T-cell (primary cell): ENCODE data around the gene TDP2. TPM values are rescaled to one million over a fixed set of nuclear protein-coding genes. Genes with fewer than 3 reads are reported as not detected.

ENCODE experiments used
- ATAC-seq, 4 experiments: fragments of 200-7000 bp in 3 of 4; fragments of 150-1000 bp in 1 of 4; cut with Tn5 transposase; replicated peaks in 1 of 4; 1 replicate in 3 of 4; 2 replicates in 1 of 4; pipeline ENCODE4 v1.10.0; 2021; ENCODE audit warnings: moderate library complexity in 3 of 4, mild to moderate bottlenecking in 2 of 4, moderate number of reproducible peaks in 1 of 4
- CTCF ChIA-PET, 2 donors: fragments of 300-600 bp; sonication (Branson Sonifier 250); formaldehyde crosslinking; loops; one replicate each; lab custom pipeline; 2022; ENCODE audit warnings: antibody characterized with exemption in 2 of 2; lab: Charles Lee
- POLR2A ChIA-PET, 2 donors: fragments of 300-600 bp; sonication (Branson Sonifier 250); formaldehyde crosslinking; loops; one replicate each; lab custom pipeline; 2022; ENCODE audit warnings: antibody characterized with exemption in 2 of 2; lab: Charles Lee
- DNase-seq, 35 experiments: peaks; one replicate each; pipeline versions ENCODE4 v3.0.0 to v3.0.0-alpha.2; 2013 to 2023
- H3K27ac ChIP-seq: one replicate; pipeline ENCODE4 v1.5.1; 2013; ENCODE audit warnings: low read length
- H3K27me3 ChIP-seq, 2 experiments: replicated peaks in 1 of 2; 1 replicate in 1 of 2; 2 replicates in 1 of 2; pipeline versions ENCODE4 v1.6.1 to v1.7.0; 2013; ENCODE audit warnings: low read length in 1 of 2, mixed read lengths in 1 of 2; ENCODE audit not compliant: control insufficient read depth in 2 of 2, insufficient read depth in 2 of 2; ENCODE audit errors: extremely low read depth in 1 of 2
- H3K36me3 ChIP-seq, 2 donors: 1 replicate in 1 of 2; 2 replicates in 1 of 2; pipeline versions ENCODE4 v1.6.1 to v1.7.0; 2013; ENCODE audit warnings: low read length in 1 of 2; ENCODE audit not compliant: control insufficient read depth in 2 of 2, insufficient read depth in 1 of 2; ENCODE audit errors: extremely low read depth in 1 of 2
- H3K4me1 ChIP-seq, 2 experiments: 1 replicate in 1 of 2; 2 replicates in 1 of 2; pipeline versions ENCODE4 v1.6.1 to v1.7.0; 2013; ENCODE audit warnings: low read length in 2 of 2, mixed read lengths in 1 of 2; ENCODE audit not compliant: insufficient read depth in 2 of 2, control insufficient read depth in 1 of 2; ENCODE audit errors: extremely low read depth in 1 of 2
- H3K4me3 ChIP-seq, 2 donors: 1 replicate in 1 of 2; 2 replicates in 1 of 2; pipeline versions ENCODE4 v1.5.1 to v1.7.0; 2013; ENCODE audit warnings: mild to moderate bottlenecking in 2 of 2, low read length in 1 of 2, moderate library complexity in 1 of 2; ENCODE audit not compliant: control insufficient read depth in 1 of 2; ENCODE audit errors: extremely low read depth in 1 of 2
- H3K9me3 ChIP-seq: 2 replicates; pipeline ENCODE4 v1.7.0; 2013
- H3K27ac Mint-ChIP-seq, 2 donors: one replicate each; pipeline ENCODE4 v1.8.0; 2020 to 2021; ENCODE audit warnings: mild to moderate bottlenecking in 2 of 2, mixed read lengths in 2 of 2
- H3K27me3 Mint-ChIP-seq, 2 donors: one replicate each; pipeline ENCODE4 v1.8.0; 2021 to 2022; ENCODE audit warnings: mixed read lengths in 2 of 2
- H3K36me3 Mint-ChIP-seq: one replicate; pipeline ENCODE4 v1.8.0; 2021; ENCODE audit warnings: mixed read lengths
- H3K4me1 Mint-ChIP-seq, 3 donors: one replicate each; pipeline ENCODE4 v1.8.0; 2020 to 2022; ENCODE audit warnings: mixed read lengths in 3 of 3, mild to moderate bottlenecking in 1 of 3
- H3K4me3 Mint-ChIP-seq, 3 donors: one replicate each; pipeline ENCODE4 v1.8.0; 2020 to 2022; ENCODE audit warnings: mild to moderate bottlenecking in 3 of 3, mixed read lengths in 3 of 3, moderate library complexity in 3 of 3
- H3K9me3 Mint-ChIP-seq, 3 donors: one replicate each; pipeline ENCODE4 v1.8.0; 2020 to 2022; ENCODE audit warnings: mixed read lengths in 3 of 3
- whole genome bisulfite sequencing: methylation state at CpG from one replicate; pipeline ENCODE4 v1.1.5; 2013; ENCODE audit warnings: missing lambda C conversion rate; ENCODE audit not compliant: insufficient coverage; 5-methylcytosine and 5-hydroxymethylcytosine counted together
- total RNA-seq, 35 experiments: library from RNA in 6 of 35; stranded (reverse) in 6 of 35; fragments of 120-200 nt in 1 of 35; gene quantifications; one replicate each; pipeline versions ENCODE4 v1.2.1 to v1.2.4 and lab custom pipeline; 2013 to 2026

Gene TDP2, protein sequence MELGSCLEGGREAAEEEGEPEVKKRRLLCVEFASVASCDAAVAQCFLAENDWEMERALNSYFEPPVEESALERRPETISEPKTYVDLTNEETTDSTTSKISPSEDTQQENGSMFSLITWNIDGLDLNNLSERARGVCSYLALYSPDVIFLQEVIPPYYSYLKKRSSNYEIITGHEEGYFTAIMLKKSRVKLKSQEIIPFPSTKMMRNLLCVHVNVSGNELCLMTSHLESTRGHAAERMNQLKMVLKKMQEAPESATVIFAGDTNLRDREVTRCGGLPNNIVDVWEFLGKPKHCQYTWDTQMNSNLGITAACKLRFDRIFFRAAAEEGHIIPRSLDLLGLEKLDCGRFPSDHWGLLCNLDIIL
- total RNA-seq (10 to 100 TPM; 45.7 to 56.5 (median 50.8) TPM), total RNA-seq (lab: John Stamatoyannopoulos, UW) (24.2 to 92.3 (median 43.5) reads per million in 29 experiments)
- total RNA-seq (2013): 45.4 TPM

DNA sequence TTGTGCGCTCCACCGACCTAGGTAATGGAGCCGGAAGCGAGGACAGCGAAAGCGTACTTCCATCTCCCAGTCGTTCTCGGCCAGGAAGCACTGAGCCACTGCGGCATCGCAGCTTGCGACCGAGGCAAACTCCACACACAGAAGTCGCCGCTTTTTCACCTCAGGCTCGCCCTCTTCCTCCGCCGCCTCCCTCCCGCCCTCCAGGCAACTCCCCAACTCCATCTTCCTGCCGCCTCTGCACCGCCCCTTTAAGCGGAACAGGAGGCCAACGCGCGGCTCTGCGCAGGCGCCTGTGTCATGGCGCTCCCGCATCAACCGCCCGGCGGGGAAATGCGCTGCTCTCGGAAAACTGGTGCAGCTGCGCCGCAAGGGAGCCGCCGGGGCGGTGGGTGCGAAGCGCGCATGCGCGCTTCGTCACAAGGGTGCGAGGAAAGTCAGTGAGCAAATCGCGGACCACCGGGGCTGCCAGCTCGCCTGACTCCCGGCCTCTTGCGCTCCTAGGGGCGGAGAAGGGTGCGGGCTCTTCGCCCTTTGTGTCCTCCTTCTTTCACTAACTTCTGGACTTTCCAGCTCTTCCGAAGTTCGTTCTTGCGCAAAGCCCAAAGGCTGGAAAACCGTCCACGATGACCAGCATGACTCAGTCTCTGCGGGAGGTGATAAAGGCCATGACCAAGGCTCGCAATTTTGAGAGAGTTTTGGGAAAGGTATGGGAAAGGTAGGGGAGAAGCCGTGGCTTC is at the start of gene TDP2, which contains the start of gene ACOT13:
TSS of gene TDP2 (minus strand) at position 259 of the 737 bp plus-strand sequence. CDS start at position 222, 37 bp downstream.
TSS of gene ACOT13 (plus strand) at position 437 of the 737 bp plus-strand sequence. CDS start at position 624, 187 bp downstream.
- Histone ChIP-seq H3K4me1 (peaks cover 20 to 24% of the 10 kb centered on the region in 2 experiments), H3K36me3 (peaks cover 3 to 26% of the 10 kb centered on the region in 2 donors), H3K27ac (peak within 1 kb of the TSS; percentile 79), H3K9me3 (no peaks in the 10 kb centered on the region), H3K4me3 (peak within 1 kb of the TSS; percentile 78 to 89), H3K27me3 (no peaks in the 10 kb centered on the region)
- peak; percentile 91 to 98 (median 95) for DNase-seq
- no peaks in the 10 kb centered on the region for H3K27me3 Mint-ChIP-seq
- WGBS: 0% methylated on average over 54 of the region's 62 CpGs
- ChIA-PET CTCF (interaction anchor here (1.0 to 2.9 kb wide), 7 partner anchors 18 to 87 kb away, joined by 3 to 10 read pairs (median 4); no protein-coding TSS in a partner anchor), POLR2A (interaction anchor here in 1 of 2 donors (0.7 to 1.2 kb wide), 3 partner anchors 21 to 55 kb away, joined by 3 to 5 read pairs (median 3); no protein-coding TSS in a partner anchor)
- ATAC-seq: peak; percentile 93 to 96 (median 94)
- peak within 1 kb of the TSS; percentile 97 for H3K27ac Mint-ChIP-seq
- peaks cover 0 to 5% (median 5%) of the 10 kb centered on the region in 3 donors for H3K9me3 Mint-ChIP-seq
- H3K36me3 Mint-ChIP-seq: peaks cover 35% of the 10 kb centered on the region
- H3K4me1 Mint-ChIP-seq: peaks cover 68 to 70% (median 68%) of the 10 kb centered on the region in 3 donors
- peak within 1 kb of the TSS; percentile 99 to 100 (median 100) for H3K4me3 Mint-ChIP-seq

DNA sequence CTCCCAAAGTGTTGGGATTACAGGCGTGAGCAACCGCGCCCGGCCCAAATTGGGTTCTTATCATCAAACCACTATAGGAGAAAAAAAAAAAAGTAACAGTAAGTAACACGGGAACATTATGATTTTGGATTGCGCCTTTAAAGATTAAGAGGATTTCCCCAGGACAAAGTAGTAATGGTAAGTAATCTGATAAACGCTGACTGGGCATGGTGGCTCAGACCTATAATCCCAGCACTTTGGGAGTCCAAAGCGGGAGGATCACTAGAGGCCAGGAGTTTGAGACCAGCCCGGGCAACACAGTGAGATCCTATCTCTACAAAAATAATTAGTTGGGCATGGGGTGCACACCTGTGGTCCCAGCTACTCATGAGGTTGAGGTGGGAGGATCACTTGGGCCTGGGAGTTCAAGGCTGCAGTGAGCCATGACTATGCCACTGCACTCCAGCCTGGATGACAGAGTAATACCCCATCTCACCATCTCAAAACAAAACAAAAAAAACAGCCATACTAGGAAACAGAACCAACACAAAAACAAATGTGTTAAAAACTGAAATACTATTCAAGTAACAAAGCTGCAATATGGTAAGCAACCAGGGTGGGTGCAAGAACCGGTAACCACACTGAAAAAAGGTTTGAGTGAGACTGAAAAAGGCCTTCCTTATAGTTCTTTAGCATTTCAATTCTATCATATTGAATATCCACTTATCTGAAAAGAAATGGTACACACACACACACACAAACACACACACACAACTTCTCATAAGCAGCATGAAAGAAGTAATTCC is 44.0 kb upstream of the TDP2 start:
- 90% methylated on average over 2 of the region's 10 CpGs for WGBS
- H3K4me3 Mint-ChIP-seq: peak overlapping the region in 2 of 3 donors; percentile 7 to 40
- peaks cover 62% of the 10 kb centered on the region for H3K36me3 Mint-ChIP-seq
- H3K27ac Mint-ChIP-seq: peak overlapping the region; percentile 61 to 85
- peaks cover 53 to 62% (median 62%) of the 10 kb centered on the region in 3 donors for H3K4me1 Mint-ChIP-seq
- H3K27me3 Mint-ChIP-seq: no peaks in the 10 kb centered on the region
- Histone ChIP-seq H3K4me3 (no peak overlapping the region), H3K9me3 (no peaks in the 10 kb centered on the region), H3K36me3 (peaks cover 28 to 97% of the 10 kb centered on the region in 2 donors), H3K4me1 (peaks cover 18 to 24% of the 10 kb centered on the region in 2 experiments), H3K27me3 (no peaks in the 10 kb centered on the region), H3K27ac (no peak overlapping the region)
- CTCF ChIA-PET: interaction anchor here (0.5 to 0.7 kb wide), 2 partner anchors 134 to 155 kb away, joined by 3 to 6 read pairs; no protein-coding TSS in a partner anchor
- ATAC-seq: peak in 1 of 4 experiments; percentile 12
- POLR2A ChIA-PET: interaction anchor here in 1 of 2 donors (1.1 kb wide), 1 partner anchor 8 kb away, joined by 3 read pairs; no protein-coding TSS in a partner anchor
- no peak for DNase-seq
- H3K9me3 Mint-ChIP-seq: no peaks in the 10 kb centered on the region

DNA sequence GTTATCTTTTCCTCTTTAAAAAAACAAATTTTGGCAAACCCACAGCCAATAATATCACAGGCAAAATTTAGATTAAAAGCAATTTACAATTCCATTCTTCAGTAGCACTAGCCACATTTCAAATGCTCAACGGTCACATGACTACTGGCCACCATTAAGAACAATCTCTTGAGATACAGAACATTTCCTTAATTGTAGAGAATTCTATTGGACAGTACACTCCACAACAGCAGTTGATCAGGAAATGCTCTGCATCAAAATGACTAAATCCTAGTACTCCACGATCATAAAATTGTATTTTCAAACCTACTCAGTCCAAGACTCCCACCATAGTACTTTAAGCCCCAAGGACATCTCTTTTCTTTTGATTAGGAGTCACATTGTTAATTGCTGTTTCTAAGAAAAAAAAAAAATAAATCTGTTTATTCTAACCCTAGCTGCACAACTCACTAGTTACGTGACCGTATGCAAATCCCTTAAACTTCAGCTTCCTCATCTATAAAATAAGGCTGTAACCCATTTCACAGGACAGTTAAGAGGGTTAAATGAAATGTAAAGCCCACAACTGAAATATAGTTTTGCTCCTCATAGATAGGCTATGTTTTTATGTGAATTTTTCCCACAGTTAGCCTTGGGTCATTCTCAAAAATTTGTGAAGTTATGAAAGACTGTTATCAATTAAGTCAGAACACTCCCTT is 42.5 kb upstream of the TDP2 start:
- H3K36me3 ChIP-seq: peaks cover 21 to 97% of the 10 kb centered on the region in 2 donors
- POLR2A ChIA-PET: interaction anchor here (0.6 to 1.1 kb wide), 2 partner anchors 9 to 54 kb away, joined by 3 read pairs; no protein-coding TSS in a partner anchor
- CTCF ChIA-PET: interaction anchor here in 1 of 2 donors (0.7 kb wide), 1 partner anchor 274 kb away, joined by 5 read pairs; no protein-coding TSS in a partner anchor
- Mint-ChIP-seq H3K36me3 (peaks cover 60% of the 10 kb centered on the region), H3K9me3 (no peaks in the 10 kb centered on the region), H3K4me1 (peaks cover 46 to 54% (median 54%) of the 10 kb centered on the region in 3 donors), H3K27ac (peak overlapping the region; percentile 28 to 49), H3K4me3 (no peak overlapping the region), H3K27me3 (no peaks in the 10 kb centered on the region)
- H3K9me3 ChIP-seq: no peaks in the 10 kb centered on the region
- no peak for ATAC-seq
- H3K4me1 ChIP-seq: peaks cover 9 to 16% of the 10 kb centered on the region in 2 experiments
- no peaks in the 10 kb centered on the region for H3K27me3 ChIP-seq
- no peak overlapping the region for H3K27ac ChIP-seq
- 100% methylated on average over 1 of the region's 4 CpGs for WGBS
- H3K4me3 ChIP-seq: no peak overlapping the region
- DNase-seq: no peak

DNA sequence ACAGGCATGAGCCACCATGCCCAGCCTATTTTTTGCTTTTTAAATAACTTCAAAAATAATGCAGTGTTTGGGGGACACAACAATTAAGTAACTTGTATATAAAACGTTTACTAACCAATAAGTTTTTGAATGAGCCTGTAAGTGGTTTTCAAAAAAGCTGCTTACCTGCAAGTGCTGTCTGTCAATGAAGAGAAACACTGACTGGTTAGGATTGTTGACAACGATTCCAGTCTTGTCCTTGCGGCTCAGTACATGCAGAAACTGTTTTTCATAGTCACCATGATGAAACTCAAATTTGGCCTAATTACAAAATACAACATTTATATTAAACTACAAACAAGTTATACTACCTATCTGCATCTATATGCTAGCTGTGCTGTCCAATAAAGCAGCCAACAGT is 41.9 kb upstream of the TDP2 start:
- H3K36me3 Mint-ChIP-seq: peaks cover 61% of the 10 kb centered on the region
- WGBS: 100% methylated on average over 2 of the region's 3 CpGs
- peaks cover 46 to 53% (median 53%) of the 10 kb centered on the region in 3 donors for H3K4me1 Mint-ChIP-seq
- peaks cover 21 to 97% of the 10 kb centered on the region in 2 donors for H3K36me3 ChIP-seq
- no peaks in the 10 kb centered on the region for H3K27me3 Mint-ChIP-seq
- ChIA-PET POLR2A (no interaction called here), CTCF (interaction anchor here in 1 of 2 donors (0.6 to 0.7 kb wide), 2 partner anchors 37 to 136 kb away, joined by 3 read pairs; no protein-coding TSS in a partner anchor)
- H3K9me3 ChIP-seq: no peaks in the 10 kb centered on the region
- H3K4me3 Mint-ChIP-seq: no peak overlapping the region
- H3K9me3 Mint-ChIP-seq: no peaks in the 10 kb centered on the region
- ATAC-seq: no peak
- peaks cover 4 to 16% of the 10 kb centered on the region in 2 experiments for H3K4me1 ChIP-seq
- H3K27me3 ChIP-seq: no peaks in the 10 kb centered on the region
- no peak overlapping the region for H3K27ac ChIP-seq
- no peak for DNase-seq
- H3K4me3 ChIP-seq: no peak overlapping the region
- peak overlapping the region; percentile 28 to 49 for H3K27ac Mint-ChIP-seq

DNA sequence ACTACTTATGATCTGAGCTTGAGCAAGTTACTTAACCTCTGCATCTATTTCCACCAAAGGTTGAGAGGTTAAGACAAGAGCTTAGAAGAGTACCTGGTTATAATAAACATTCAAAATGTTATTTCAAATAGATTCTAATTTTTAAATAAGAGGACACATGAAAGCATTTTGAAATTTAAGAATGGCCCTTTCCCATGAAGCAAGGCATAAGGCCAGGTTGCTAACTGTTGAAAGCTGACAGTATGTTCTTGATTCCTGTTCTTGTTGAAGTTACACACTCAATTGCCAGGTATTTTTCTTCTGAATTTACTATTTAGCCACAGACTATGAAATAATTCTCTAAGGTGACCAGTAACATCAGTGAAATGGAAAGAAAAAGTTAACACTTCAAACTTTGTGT is 37.8 kb upstream of the TDP2 start:
- H3K36me3 Mint-ChIP-seq: peaks cover 40% of the 10 kb centered on the region
- CTCF ChIA-PET: interaction anchor here in 1 of 2 donors (0.6 to 1.5 kb wide), 5 partner anchors 90 to 420 kb away, joined by 3 to 6 read pairs (median 3); no protein-coding TSS in a partner anchor

More for the DNA sequence above, 37.8 kb upstream of the TDP2 start:
- DNase-seq: no peak
- POLR2A ChIA-PET: interaction anchor here (0.6 to 1.0 kb wide), 6 partner anchors 10 to 363 kb away, joined by 4 to 10 read pairs (median 6); partner anchors contain the start of gene C6orf62 (in 1 of the 2)
- Histone ChIP-seq H3K36me3 (peaks cover 8 to 85% of the 10 kb centered on the region in 2 donors), H3K27me3 (no peaks in the 10 kb centered on the region), H3K9me3 (no peaks in the 10 kb centered on the region), H3K27ac (no peak overlapping the region), H3K4me3 (no peak overlapping the region), H3K4me1 (no peaks in the 10 kb centered on the region)
- no peak for ATAC-seq
- Mint-ChIP-seq H3K27ac (peak overlapping the region in 1 of 2 donors; percentile 55), H3K4me1 (peaks cover 38 to 41% (median 39%) of the 10 kb centered on the region in 3 donors), H3K4me3 (no peak overlapping the region), H3K27me3 (no peaks in the 10 kb centered on the region), H3K9me3 (no peaks in the 10 kb centered on the region)
